ENCODE results near the gene SLC25A44.
"Not testable (repeated sequence)": the region's sequence is repeated elsewhere in the genome, so short reads cannot be mapped to it uniquely, and the experiment has no call there.

The SLC25A44 gene

GRCh38 chr1:156211243-156211642 is 17.3 kb downstream of the SLC25A44 start:
- TF ChIP-seq CTCF (IDR thresholded peaks at IDR 0.05; ENCODE audit: control insufficient read depth, insufficient read depth, low read depth, low read length, missing control alignments): no peak
- no peak for DNase-seq (ENCODE audit: low read depth)
- H3K4me3 ChIP-seq (ENCODE audit: control insufficient read depth, low read depth, low read length): no peak overlapping the region

- no peak for DNase-seq (ENCODE audit: low read depth)
- peak overlapping the region; percentile 76; the same call in 1 of the 2 replicates for H3K4me3 ChIP-seq (ENCODE audit: control insufficient read depth, low read depth, low read length)
- no peak for TF ChIP-seq CTCF (IDR thresholded peaks at IDR 0.05; ENCODE audit: control insufficient read depth, insufficient read depth, low read depth, low read length, missing control alignments)
These were observed 18.2 kb downstream of the SLC25A44 start for GRCh38 chr1:156212130-156212529.

- H3K4me3 ChIP-seq (ENCODE audit: control insufficient read depth, low read depth, low read length): peak within 1 kb of the TSS; percentile 76
- DNase-seq (ENCODE audit: low read depth): peak; percentile 81
- no peak for TF ChIP-seq CTCF (IDR thresholded peaks at IDR 0.05; ENCODE audit: control insufficient read depth, insufficient read depth, low read depth, low read length, missing control alignments)
These were observed 19.1 kb downstream of the SLC25A44 start, which contains the start of gene PMF1 for GRCh38 chr1:156212833-156213643. Gene PMF1 (plus strand): TSS chr1:156213007. CDS start chr1:156213016, 9 bp downstream.

GRCh38 chr1:156213644-156213966 is 19.7 kb downstream of the SLC25A44 start:
- no peak for DNase-seq (ENCODE audit: low read depth)
- H3K4me3 ChIP-seq (ENCODE audit: control insufficient read depth, low read depth, low read length): peak overlapping the region; percentile 76
- TF ChIP-seq CTCF (IDR thresholded peaks at IDR 0.05; ENCODE audit: control insufficient read depth, insufficient read depth, low read depth, low read length, missing control alignments): no peak

GRCh38 chr1:156214024-156214748 is 20.3 kb downstream of the SLC25A44 start:
- DNase-seq (ENCODE audit: low read depth): no peak
- no peak for TF ChIP-seq CTCF (IDR thresholded peaks at IDR 0.05; ENCODE audit: control insufficient read depth, insufficient read depth, low read depth, low read length, missing control alignments)
- peak overlapping the region; percentile 76 for H3K4me3 ChIP-seq (ENCODE audit: control insufficient read depth, low read depth, low read length)

- DNase-seq (ENCODE audit: low read depth); H3K4me3 ChIP-seq (ENCODE audit: control insufficient read depth, low read depth, low read length): not testable (repeated sequence)
These were observed 22.6 kb downstream of the SLC25A44 start for GRCh38 chr1:156216361-156217086.

All from AG09309 (cell line).